DOHH2 (cell line): ENCODE results near the gene TSR1.

Experiments used
- H3F3A ChIP-seq: fragments of 200-600 bp; sonication (generic), shearing (Covaris generic); 2 replicates; pipeline ENCODE4 v1.6.0; 2016; ENCODE audit warnings: antibody characterized with exemption, mild to moderate bottlenecking; ENCODE audit not compliant: control insufficient read depth, insufficient read depth
- H3K27ac ChIP-seq: fragments of 200-600 bp; sonication (generic); 2 replicates; pipeline ENCODE4 v1.5.1; 2014; ENCODE audit warnings: low read depth, mild to moderate bottlenecking, low read length, moderate library complexity
- H3K27me3 ChIP-seq: fragments of 200-600 bp; sonication (generic); 2 replicates; pipeline ENCODE4 v1.6.1; 2014; ENCODE audit warnings: mild to moderate bottlenecking, low read length, mixed read lengths; ENCODE audit not compliant: control insufficient read depth
- H3K36me3 ChIP-seq: fragments of 200-600 bp; sonication (generic); 2 replicates; pipeline ENCODE4 v1.6.1; 2014; ENCODE audit warnings: mild to moderate bottlenecking, low read length, moderate library complexity, mixed read lengths; ENCODE audit not compliant: control insufficient read depth
- H3K4me1 ChIP-seq: fragments of 200-600 bp; sonication (generic); 2 replicates; pipeline ENCODE4 v1.6.1; 2014; ENCODE audit warnings: mild to moderate bottlenecking, low read length, mixed read lengths; ENCODE audit not compliant: control insufficient read depth
- H3K4me2 ChIP-seq: fragments of 200-600 bp; sonication (generic); 2 replicates; pipeline ENCODE4 v1.6.0; 2014; ENCODE audit warnings: mild to moderate bottlenecking, low read length, moderate library complexity
- H3K4me3 ChIP-seq: fragments of 200-600 bp; sonication (generic); 2 replicates; pipeline ENCODE4 v1.5.1; 2014; ENCODE audit warnings: mild to moderate bottlenecking, low read length, mixed read lengths
- H3K79me2 ChIP-seq: fragments of 200-600 bp; sonication (generic); 2 replicates; pipeline ENCODE4 v1.6.1; 2014; ENCODE audit warnings: mild to moderate bottlenecking, low read length, mixed read lengths; ENCODE audit not compliant: control insufficient read depth
- H3K9me2 ChIP-seq: fragments of 200-600 bp; sonication (generic); replicated peaks from 2 replicates; pipeline ENCODE4 v1.6.1; 2014; ENCODE audit warnings: mild to moderate bottlenecking, low read length, mixed read lengths; ENCODE audit not compliant: control insufficient read depth
- H3K9me3 ChIP-seq: fragments of 200-600 bp; sonication (generic); 2 replicates; pipeline ENCODE4 v1.6.1; 2014; ENCODE audit warnings: antibody characterized with exemption, low read length, mixed read lengths; ENCODE audit not compliant: control insufficient read depth, insufficient read depth
- H4K20me1 ChIP-seq: fragments of 200-600 bp; sonication (generic); 2 replicates; pipeline ENCODE4 v1.6.0; 2014; ENCODE audit warnings: low read depth, mild to moderate bottlenecking, antibody characterized with exemption, low read length, moderate library complexity; ENCODE audit not compliant: control insufficient read depth, insufficient read depth
- EZH2phosphoT487 ChIP-seq: fragments of 200-600 bp; sonication (generic); IDR thresholded peaks from 2 replicates; pipeline ENCODE4 v1.6.1; 2017; ENCODE audit warnings: borderline replicate concordance, mild to moderate bottlenecking, antibody characterized with exemption, low read length, moderate library complexity, mixed read lengths
- TF ChIP-seq, protein P1 (sequence below): fragments of 200-600 bp; sonication (generic); IDR thresholded peaks from one replicate; pipeline ENCODE4 v1.5.1; 2014; ENCODE audit warnings: antibody characterized with exemption, mild to moderate bottlenecking, low read depth, low read length; ENCODE audit not compliant: poor library complexity, severe bottlenecking

The TSR1 gene

DNA sequence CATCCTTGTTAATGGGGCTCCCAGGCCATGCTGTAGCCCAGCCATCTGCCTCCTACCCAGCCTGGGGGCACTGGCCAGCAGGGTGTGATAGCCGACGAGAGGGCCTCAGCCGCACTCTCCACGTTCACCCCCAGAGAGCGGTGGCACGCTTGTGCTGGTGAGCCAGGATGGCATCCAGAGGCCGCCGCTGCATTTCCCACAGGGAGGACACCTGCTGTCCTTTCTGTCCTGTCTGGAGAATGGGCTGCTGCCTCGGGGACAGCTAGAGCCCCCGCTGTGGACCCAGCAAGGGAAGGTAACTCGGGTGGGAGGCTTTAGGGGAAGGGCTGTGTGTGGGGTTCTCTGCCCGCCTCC, 28.5 kb upstream of the TSR1 start:
- Histone ChIP-seq H3K4me3 (no peak overlapping the region), H3K9me3 (no peaks in the 10 kb centered on the region), H3K79me2 (no peaks in the 10 kb centered on the region), H3K36me3 (no peaks in the 10 kb centered on the region), H3K27ac (no peak overlapping the region), H3F3A (no peaks in the 10 kb centered on the region), H3K4me1 (no peaks in the 10 kb centered on the region), H3K9me2 (no peaks in the 10 kb centered on the region), H4K20me1 (no peaks in the 10 kb centered on the region), H3K4me2 (no peak overlapping the region), H3K27me3 (no peaks in the 10 kb centered on the region)
- TF ChIP-seq EZH2phosphoT487: no peak
- TF ChIP-seq, protein P1, sequence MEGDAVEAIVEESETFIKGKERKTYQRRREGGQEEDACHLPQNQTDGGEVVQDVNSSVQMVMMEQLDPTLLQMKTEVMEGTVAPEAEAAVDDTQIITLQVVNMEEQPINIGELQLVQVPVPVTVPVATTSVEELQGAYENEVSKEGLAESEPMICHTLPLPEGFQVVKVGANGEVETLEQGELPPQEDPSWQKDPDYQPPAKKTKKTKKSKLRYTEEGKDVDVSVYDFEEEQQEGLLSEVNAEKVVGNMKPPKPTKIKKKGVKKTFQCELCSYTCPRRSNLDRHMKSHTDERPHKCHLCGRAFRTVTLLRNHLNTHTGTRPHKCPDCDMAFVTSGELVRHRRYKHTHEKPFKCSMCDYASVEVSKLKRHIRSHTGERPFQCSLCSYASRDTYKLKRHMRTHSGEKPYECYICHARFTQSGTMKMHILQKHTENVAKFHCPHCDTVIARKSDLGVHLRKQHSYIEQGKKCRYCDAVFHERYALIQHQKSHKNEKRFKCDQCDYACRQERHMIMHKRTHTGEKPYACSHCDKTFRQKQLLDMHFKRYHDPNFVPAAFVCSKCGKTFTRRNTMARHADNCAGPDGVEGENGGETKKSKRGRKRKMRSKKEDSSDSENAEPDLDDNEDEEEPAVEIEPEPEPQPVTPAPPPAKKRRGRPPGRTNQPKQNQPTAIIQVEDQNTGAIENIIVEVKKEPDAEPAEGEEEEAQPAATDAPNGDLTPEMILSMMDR: no peak

DNA sequence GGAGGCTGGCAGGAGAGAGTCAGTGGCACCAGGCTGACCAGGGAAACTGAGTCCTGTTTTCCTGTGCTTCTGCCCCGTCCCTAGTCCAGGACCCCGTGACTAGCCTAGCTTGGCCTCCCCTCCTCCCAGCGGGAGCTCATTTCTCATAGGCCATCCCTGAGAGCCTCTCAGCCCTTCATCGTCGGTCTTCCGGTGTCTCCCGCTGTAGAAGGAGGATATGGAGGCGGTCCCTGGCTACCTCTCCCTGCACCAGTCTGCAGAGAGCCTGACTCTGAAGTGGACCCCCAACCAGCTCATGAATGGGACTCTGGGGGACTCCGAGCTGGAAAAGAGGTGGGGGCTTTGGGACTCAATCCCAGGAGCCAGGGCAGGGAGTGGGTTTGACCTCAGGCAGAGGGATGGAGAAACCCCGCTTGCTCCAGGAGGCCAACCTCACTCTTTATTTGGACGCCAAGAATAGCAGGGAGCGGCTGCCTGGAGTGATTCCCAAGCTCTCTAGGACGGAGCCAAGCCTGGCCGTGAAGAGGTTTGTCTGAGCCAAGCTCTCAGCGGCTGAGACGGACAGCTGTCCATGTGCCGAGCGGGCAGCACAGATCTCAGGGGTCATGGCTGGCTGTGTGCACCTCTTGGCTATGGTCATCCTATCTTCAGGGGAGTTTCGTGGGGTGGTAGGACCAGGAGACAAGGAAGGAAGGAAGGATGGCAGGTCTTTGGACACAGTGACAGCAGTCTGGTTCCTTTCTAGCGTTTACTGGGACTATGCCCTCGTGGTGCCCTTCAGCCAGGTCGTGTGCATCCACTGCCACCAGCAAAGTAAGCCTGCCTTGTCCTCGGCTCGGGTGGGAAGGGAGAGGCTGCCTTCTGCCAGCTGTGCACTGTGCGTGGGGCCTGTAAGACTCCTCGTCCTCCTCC, 27.9 kb upstream of the TSR1 start:
- H4K20me1 ChIP-seq: no peaks in the 10 kb centered on the region
- TF ChIP-seq EZH2phosphoT487: no peak
- TF ChIP-seq, protein P1: no peak
- H3K27ac ChIP-seq: no peak overlapping the region

DNA sequence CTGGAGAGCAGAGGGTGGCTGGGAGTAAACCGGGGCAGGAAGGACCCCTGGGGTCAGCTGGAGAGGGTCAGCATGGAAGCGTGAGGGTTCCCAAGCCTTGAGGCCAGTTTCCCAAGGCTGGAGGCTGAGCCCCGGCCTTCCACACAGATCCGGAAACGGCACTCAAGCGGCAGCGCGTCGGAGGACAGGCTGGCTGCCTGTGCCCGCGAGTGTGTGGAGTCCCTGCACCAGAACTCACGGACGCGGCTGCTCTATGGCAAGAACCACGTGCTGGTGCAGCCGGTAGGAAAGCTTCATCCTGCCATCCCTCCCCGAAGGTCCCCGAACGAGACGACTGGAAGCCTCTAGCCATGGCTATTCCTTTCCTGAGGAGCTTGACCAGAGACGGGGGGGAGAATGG, 27.1 kb upstream of the TSR1 start:
- no peaks in the 10 kb centered on the region for H3K9me3 ChIP-seq
- no peaks in the 10 kb centered on the region for H4K20me1 ChIP-seq
- no peaks in the 10 kb centered on the region for H3K4me1 ChIP-seq
- no peaks in the 10 kb centered on the region for H3K36me3 ChIP-seq
- no peaks in the 10 kb centered on the region for H3F3A ChIP-seq
- H3K4me3 ChIP-seq: no peak overlapping the region
- no peak overlapping the region for H3K4me2 ChIP-seq
- no peak overlapping the region for H3K27ac ChIP-seq
- TF ChIP-seq EZH2phosphoT487: no peak
- no peaks in the 10 kb centered on the region for H3K27me3 ChIP-seq
- no peaks in the 10 kb centered on the region for H3K9me2 ChIP-seq
- H3K79me2 ChIP-seq: no peaks in the 10 kb centered on the region

More for the DNA sequence above, 27.9 kb upstream of the TSR1 start:
- H3K4me2 ChIP-seq: no peak overlapping the region
- H3K4me1 ChIP-seq: no peaks in the 10 kb centered on the region
- H3K9me2 ChIP-seq: no peaks in the 10 kb centered on the region
- H3K27me3 ChIP-seq: no peaks in the 10 kb centered on the region
- H3F3A ChIP-seq: no peaks in the 10 kb centered on the region
- no peaks in the 10 kb centered on the region for H3K9me3 ChIP-seq
- no peak overlapping the region for H3K4me3 ChIP-seq
- H3K79me2 ChIP-seq: no peaks in the 10 kb centered on the region
- H3K36me3 ChIP-seq: no peaks in the 10 kb centered on the region

DNA sequence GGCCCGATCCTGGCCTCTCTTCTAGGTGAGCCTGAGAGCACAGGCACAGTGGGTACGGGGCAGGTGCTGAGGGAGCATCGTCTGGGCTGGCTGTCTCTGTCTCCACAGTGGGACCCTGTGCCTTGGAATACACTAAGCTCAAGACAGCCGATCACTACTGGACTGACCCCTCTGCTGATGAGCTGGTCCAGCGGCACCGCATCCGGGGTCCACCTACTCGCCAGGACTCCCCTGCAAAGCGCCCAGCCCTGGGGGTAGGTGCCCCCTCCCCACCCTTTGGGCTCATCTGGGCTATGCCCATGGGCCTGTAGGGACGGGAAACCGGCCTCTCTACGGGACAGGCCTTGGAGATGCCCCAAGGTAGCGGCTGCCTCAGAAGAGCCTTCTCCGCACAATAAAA, 26.6 kb upstream of the TSR1 start:
- Histone ChIP-seq H3K9me3 (no peaks in the 10 kb centered on the region), H3K36me3 (no peaks in the 10 kb centered on the region), H3K27ac (no peak overlapping the region), H3K4me2 (no peak overlapping the region), H3F3A (no peaks in the 10 kb centered on the region), H3K9me2 (no peaks in the 10 kb centered on the region), H3K27me3 (no peaks in the 10 kb centered on the region), H3K4me1 (no peaks in the 10 kb centered on the region), H4K20me1 (no peaks in the 10 kb centered on the region), H3K79me2 (no peaks in the 10 kb centered on the region), H3K4me3 (no peak overlapping the region)
- TF ChIP-seq, protein P1: no peak
- no peak for TF ChIP-seq EZH2phosphoT487
